Measurements from ENCODE around the gene RNF103. TPM values are rescaled to one million over a fixed set of nuclear protein-coding genes. Genes with fewer than 3 reads are reported as not detected.

The RNF103 gene
- total and polyA plus RNA-seq, 2 donors (not counting 1 experiment from before 2014, with no cell fraction given): 20.3 to 20.9 TPM

- H3K27ac ChIP-seq (ENCODE audit: insufficient read depth, low read length): no peak overlapping the region
- H3K27me3 ChIP-seq (ENCODE audit: control insufficient read depth, insufficient read depth, low read length): no peaks in the 10 kb centered on the region
- no peak overlapping the region for H3K4me3 ChIP-seq (replicated peaks in 1 of 4; ENCODE audit: control extremely low read depth in 1 of 4, insufficient read depth in 1 of 4, low read depth in 3 of 4, low read length in 4 of 4)
- H3K4me2 ChIP-seq (ENCODE audit: extremely low read depth, insufficient read depth, low read length): no peak overlapping the region
- H2AFZ ChIP-seq (ENCODE audit: low read length): no peak overlapping the region
- H3K9ac ChIP-seq (ENCODE audit: insufficient read depth, low read length): no peak overlapping the region
- peaks cover 1% of the 10 kb centered on the region for H3K36me3 ChIP-seq (ENCODE audit: control insufficient read depth, insufficient read depth, low read length)
- no peak for DNase-seq (ENCODE audit: low read depth in 2 of 2)
- no peaks in the 10 kb centered on the region for H3K79me2 ChIP-seq (ENCODE audit: control insufficient read depth, insufficient read depth, low read length)
- no peaks in the 10 kb centered on the region for H4K20me1 ChIP-seq (ENCODE audit: control insufficient read depth, extremely low read depth, insufficient read depth, low read length)
- TF ChIP-seq, protein P1, sequence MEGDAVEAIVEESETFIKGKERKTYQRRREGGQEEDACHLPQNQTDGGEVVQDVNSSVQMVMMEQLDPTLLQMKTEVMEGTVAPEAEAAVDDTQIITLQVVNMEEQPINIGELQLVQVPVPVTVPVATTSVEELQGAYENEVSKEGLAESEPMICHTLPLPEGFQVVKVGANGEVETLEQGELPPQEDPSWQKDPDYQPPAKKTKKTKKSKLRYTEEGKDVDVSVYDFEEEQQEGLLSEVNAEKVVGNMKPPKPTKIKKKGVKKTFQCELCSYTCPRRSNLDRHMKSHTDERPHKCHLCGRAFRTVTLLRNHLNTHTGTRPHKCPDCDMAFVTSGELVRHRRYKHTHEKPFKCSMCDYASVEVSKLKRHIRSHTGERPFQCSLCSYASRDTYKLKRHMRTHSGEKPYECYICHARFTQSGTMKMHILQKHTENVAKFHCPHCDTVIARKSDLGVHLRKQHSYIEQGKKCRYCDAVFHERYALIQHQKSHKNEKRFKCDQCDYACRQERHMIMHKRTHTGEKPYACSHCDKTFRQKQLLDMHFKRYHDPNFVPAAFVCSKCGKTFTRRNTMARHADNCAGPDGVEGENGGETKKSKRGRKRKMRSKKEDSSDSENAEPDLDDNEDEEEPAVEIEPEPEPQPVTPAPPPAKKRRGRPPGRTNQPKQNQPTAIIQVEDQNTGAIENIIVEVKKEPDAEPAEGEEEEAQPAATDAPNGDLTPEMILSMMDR (conservative IDR thresholded peaks at IDR 0.05 in 1 of 2, IDR thresholded peaks at IDR 0.05 in 1 of 2; ENCODE audit: low read depth in 1 of 2, low read length in 2 of 2): no peak
- no peak for TF ChIP-seq EZH2 (IDR thresholded peaks at IDR 0.05; ENCODE audit: low read length, missing control alignments)
- no peaks in the 10 kb centered on the region for H3K4me1 ChIP-seq (ENCODE audit: control insufficient read depth, extremely low read depth, insufficient read depth, low read length)
- no peaks in the 10 kb centered on the region for H3K9me3 ChIP-seq (ENCODE audit: control insufficient read depth, insufficient read depth, low read depth, low read length)
These were observed 19.8 kb downstream of the RNF103 start for GRCh38 chr2:86603905-86604304.

GRCh38 chr2:86598966-86599365 is 24.7 kb downstream of the RNF103 start:
- H3K4me3 ChIP-seq (replicated peaks in 1 of 4; ENCODE audit: control extremely low read depth in 1 of 4, insufficient read depth in 1 of 4, low read depth in 3 of 4, low read length in 4 of 4): no peak overlapping the region
- no peak overlapping the region for H3K27ac ChIP-seq (ENCODE audit: insufficient read depth, low read length)
- DNase-seq (ENCODE audit: low read depth in 2 of 2): no peak
- H3K4me1 ChIP-seq (ENCODE audit: control insufficient read depth, extremely low read depth, insufficient read depth, low read length): no peaks in the 10 kb centered on the region
- no peaks in the 10 kb centered on the region for H3K27me3 ChIP-seq (ENCODE audit: control insufficient read depth, insufficient read depth, low read length)
- H3K9me3 ChIP-seq (ENCODE audit: control insufficient read depth, insufficient read depth, low read depth, low read length): no peaks in the 10 kb centered on the region
- H3K9ac ChIP-seq (ENCODE audit: insufficient read depth, low read length): no peak overlapping the region
- H4K20me1 ChIP-seq (ENCODE audit: control insufficient read depth, extremely low read depth, insufficient read depth, low read length): no peaks in the 10 kb centered on the region
- no peak overlapping the region for H3K4me2 ChIP-seq (ENCODE audit: extremely low read depth, insufficient read depth, low read length)
- no peak for TF ChIP-seq EZH2 (IDR thresholded peaks at IDR 0.05; ENCODE audit: low read length, missing control alignments)
- TF ChIP-seq, protein P1 (conservative IDR thresholded peaks at IDR 0.05 in 1 of 2, IDR thresholded peaks at IDR 0.05 in 1 of 2; ENCODE audit: low read depth in 1 of 2, low read length in 2 of 2): no peak
- H3K36me3 ChIP-seq (ENCODE audit: control insufficient read depth, insufficient read depth, low read length): no peaks in the 10 kb centered on the region
- H3K79me2 ChIP-seq (ENCODE audit: control insufficient read depth, insufficient read depth, low read length): no peaks in the 10 kb centered on the region
- no peak overlapping the region for H2AFZ ChIP-seq (ENCODE audit: low read length)

- Histone ChIP-seq H3K4me2 (ENCODE audit: extremely low read depth, insufficient read depth, low read length) (no peak overlapping the region), H3K9ac (ENCODE audit: insufficient read depth, low read length) (no peak overlapping the region), H2AFZ (ENCODE audit: low read length) (no peak overlapping the region), H3K27me3 (ENCODE audit: control insufficient read depth, insufficient read depth, low read length) (no peaks in the 10 kb centered on the region), H3K4me1 (ENCODE audit: control insufficient read depth, extremely low read depth, insufficient read depth, low read length) (no peaks in the 10 kb centered on the region), H3K4me3 (replicated peaks in 1 of 4; ENCODE audit: control extremely low read depth in 1 of 4, insufficient read depth in 1 of 4, low read depth in 3 of 4, low read length in 4 of 4) (no peak overlapping the region), H3K27ac (ENCODE audit: insufficient read depth, low read length) (no peak overlapping the region), H3K36me3 (ENCODE audit: control insufficient read depth, insufficient read depth, low read length) (no peaks in the 10 kb centered on the region), H4K20me1 (ENCODE audit: control insufficient read depth, extremely low read depth, insufficient read depth, low read length) (no peaks in the 10 kb centered on the region), H3K9me3 (ENCODE audit: control insufficient read depth, insufficient read depth, low read depth, low read length) (no peaks in the 10 kb centered on the region), H3K79me2 (ENCODE audit: control insufficient read depth, insufficient read depth, low read length) (no peaks in the 10 kb centered on the region)
- no peak for TF ChIP-seq EZH2 (IDR thresholded peaks at IDR 0.05; ENCODE audit: low read length, missing control alignments)
- TF ChIP-seq, protein P1 (conservative IDR thresholded peaks at IDR 0.05 in 1 of 2, IDR thresholded peaks at IDR 0.05 in 1 of 2; ENCODE audit: low read depth in 1 of 2, low read length in 2 of 2): no peak
- no peak for DNase-seq (ENCODE audit: low read depth in 2 of 2)
These were observed 27.5 kb downstream of the RNF103 start for GRCh38 chr2:86596118-86596517.

Data from fibroblast of lung (primary cell).